Activated T-cell treated with anti-CD3 and anti-CD28 coated beads, Interleukin-2, amount 50 U/mL, for 4 hours (primary cell): Measurements from ENCODE around the gene ZNF862. TPM values are rescaled to one million over a fixed set of nuclear protein-coding genes. Genes with fewer than 3 reads are reported as not detected.
A peak's percentile ranks its signal among the peaks of the same experiment; 100 is the strongest.

ENCODE experiments used
- ATAC-seq, 2 donors: fragments of 200-7000 bp; cut with Tn5 transposase; one replicate each; pipeline ENCODE4 v1.10.0; 2021
- DNase-seq: peaks from one replicate; pipeline ENCODE4 v3.0.0-alpha.2; 2020
- H3K27me3 Mint-ChIP-seq: one replicate; pipeline ENCODE4 v1.8.0; 2021; ENCODE audit warnings: low read depth, mixed read lengths
- H3K36me3 Mint-ChIP-seq: one replicate; pipeline ENCODE4 v1.8.0; 2022; ENCODE audit warnings: mixed read lengths; ENCODE audit not compliant: insufficient read depth
- H3K4me1 Mint-ChIP-seq: one replicate; pipeline ENCODE4 v1.8.0; 2021; ENCODE audit warnings: low read depth, mixed read lengths
- H3K4me3 Mint-ChIP-seq: one replicate; pipeline ENCODE4 v1.8.0; 2021; ENCODE audit warnings: mild to moderate bottlenecking, moderate library complexity, mixed read lengths
- H3K9me3 Mint-ChIP-seq: one replicate; pipeline ENCODE4 v1.8.0; 2021; ENCODE audit warnings: mixed read lengths
- total RNA-seq, 3 donors: library from RNA; stranded (reverse); gene quantifications; one replicate each; pipeline ENCODE4 v1.2.1, GENCODE V29; 2021

ZNF862 gene
- total RNA-seq, 3 donors from 2014 or later, result 5.4 to 9.4 (median 7.4) TPM

DNA sequence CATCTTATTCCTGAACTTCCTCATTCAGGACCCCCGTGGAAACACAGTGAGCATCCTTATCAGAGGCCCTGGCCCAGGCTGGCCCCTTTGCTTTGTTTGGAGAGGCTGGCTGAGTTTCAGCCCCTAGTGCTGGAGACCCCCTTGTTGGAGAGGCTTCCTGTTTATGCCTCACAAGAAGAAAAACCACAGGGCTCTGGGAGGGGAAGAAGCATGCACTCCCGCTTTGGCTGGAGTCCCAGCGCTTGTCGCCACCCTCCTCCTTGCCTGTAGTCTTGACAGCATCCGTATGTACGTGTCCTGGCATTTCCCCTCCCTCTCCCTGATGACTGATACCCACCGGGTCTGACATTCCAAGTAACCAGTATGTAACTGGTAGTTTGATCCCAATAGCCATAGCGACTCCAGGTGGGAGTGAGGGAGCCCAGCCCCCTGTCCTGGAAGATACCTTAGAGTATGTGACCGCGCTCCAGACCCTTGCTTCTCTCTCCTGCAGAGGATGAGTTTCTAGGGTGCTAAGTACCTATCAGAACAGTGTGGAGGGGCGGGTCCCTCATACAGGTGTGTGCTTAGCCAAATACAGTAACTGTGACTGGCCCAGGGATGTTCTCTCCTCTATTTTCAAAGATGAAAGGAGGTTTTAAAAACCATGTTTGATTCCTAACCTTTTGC is 28.7 kb downstream of the ZNF862 start:
- Mint-ChIP-seq H3K4me1 (peaks cover 89% of the 10 kb centered on the region), H3K9me3 (no peaks in the 10 kb centered on the region), H3K4me3 (no peak overlapping the region), H3K27me3 (no peaks in the 10 kb centered on the region), H3K36me3 (peaks cover 7% of the 10 kb centered on the region)
- ATAC-seq (no peak), DNase-seq (no peak)

GRCh38 chr7:149867762-149868622 is 29.8 kb downstream of the ZNF862 start:
- Mint-ChIP-seq H3K4me3 (no peak overlapping the region), H3K4me1 (peaks cover 93% of the 10 kb centered on the region), H3K36me3 (peaks cover 3% of the 10 kb centered on the region), H3K27me3 (no peaks in the 10 kb centered on the region), H3K9me3 (no peaks in the 10 kb centered on the region)
- DNase-seq (no peak), ATAC-seq (no peak)

DNA sequence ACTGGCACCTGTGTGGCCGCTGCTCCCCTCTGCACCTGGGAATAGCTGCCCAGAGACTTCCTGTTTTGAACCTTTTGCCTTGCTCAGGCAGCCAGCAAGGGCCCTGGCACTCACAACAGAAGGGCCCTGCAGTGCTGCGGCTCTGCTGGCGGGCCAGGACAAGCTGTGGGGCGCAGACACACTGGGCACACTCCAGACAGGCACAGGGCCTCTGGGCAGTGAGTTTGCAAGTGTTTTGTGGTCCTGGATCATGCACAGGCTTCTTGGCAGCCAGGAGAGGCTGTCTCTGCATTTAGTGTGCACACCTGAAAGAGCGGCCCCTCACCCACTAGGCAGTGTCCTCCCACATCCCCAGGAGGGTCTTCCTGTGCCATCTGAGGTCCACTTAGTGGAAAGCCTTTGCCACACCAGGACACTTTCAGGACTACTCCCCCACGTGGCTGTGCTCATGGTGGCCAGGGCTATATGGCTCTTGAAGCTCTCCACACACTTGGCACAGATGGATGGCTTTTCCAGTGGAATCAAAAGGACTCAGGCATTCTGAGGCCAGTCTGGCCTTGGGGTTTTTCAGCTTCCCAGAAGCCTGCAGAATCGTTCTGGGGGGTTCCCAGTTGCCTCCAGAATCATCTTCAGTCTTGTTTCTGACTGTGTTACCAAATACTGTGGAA is 30.6 kb downstream of the ZNF862 start:
- H3K4me3 Mint-ChIP-seq, result no peak overlapping the region
- no peaks in the 10 kb centered on the region for H3K27me3 Mint-ChIP-seq
- no peaks in the 10 kb centered on the region for H3K9me3 Mint-ChIP-seq
- H3K4me1 Mint-ChIP-seq, result peaks cover 89% of the 10 kb centered on the region
- ATAC-seq, result no peak
- H3K36me3 Mint-ChIP-seq, result peaks cover 3% of the 10 kb centered on the region
- DNase-seq, result no peak

DNA sequence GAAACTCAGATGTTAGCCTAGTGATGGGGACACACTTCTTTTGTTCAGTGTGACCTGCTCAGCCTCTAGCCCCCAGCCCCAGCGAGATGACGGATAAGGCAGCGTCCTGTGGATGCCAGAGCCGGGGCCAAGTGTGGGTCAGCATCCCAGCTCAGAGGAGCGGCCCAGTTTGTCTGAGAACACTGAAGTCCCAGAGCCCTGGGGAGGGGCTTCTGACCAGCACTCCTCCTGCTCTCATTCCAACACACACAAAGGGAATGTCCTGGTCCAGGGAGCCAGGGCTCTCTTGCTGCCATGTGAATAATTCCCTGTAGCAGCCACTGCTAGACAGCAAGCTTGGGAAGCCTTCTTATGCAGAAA is 31.1 kb downstream of the ZNF862 start:
- ATAC-seq (no peak), DNase-seq (no peak)
- no peaks in the 10 kb centered on the region for H3K9me3 Mint-ChIP-seq
- H3K4me1 Mint-ChIP-seq, result peaks cover 85% of the 10 kb centered on the region
- no peak overlapping the region for H3K4me3 Mint-ChIP-seq
- H3K36me3 Mint-ChIP-seq, result peaks cover 3% of the 10 kb centered on the region
- H3K27me3 Mint-ChIP-seq, result no peaks in the 10 kb centered on the region

DNA sequence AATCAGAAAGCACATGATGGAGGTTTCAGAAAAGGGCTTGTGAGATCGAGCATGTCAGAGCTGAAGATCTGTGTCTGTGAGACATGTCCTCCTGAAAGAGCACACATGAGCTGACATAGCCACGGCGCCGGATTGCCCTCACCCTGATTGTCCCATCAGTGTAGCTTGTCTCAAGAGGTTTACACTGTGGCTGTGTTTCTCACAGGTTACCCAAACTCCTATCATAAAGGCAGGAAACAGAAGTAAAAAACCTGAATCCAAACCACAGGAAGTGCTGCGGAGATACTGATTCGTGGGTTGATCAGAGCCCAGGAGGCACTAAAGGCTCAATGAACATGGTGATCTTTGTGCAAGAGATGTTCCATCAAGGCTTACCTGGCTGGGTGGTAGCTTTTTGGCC is 31.7 kb downstream of the ZNF862 start:
- H3K36me3 Mint-ChIP-seq, result peaks cover 3% of the 10 kb centered on the region
- DNase-seq (no peak), ATAC-seq (peak; percentile 2 to 3)
- no peaks in the 10 kb centered on the region for H3K27me3 Mint-ChIP-seq
- peaks cover 86% of the 10 kb centered on the region for H3K4me1 Mint-ChIP-seq
- peak overlapping the region; percentile 47 for H3K4me3 Mint-ChIP-seq
- H3K9me3 Mint-ChIP-seq, result no peaks in the 10 kb centered on the region

- DNase-seq, result no peak
- Mint-ChIP-seq H3K27me3 (no peaks in the 10 kb centered on the region), H3K9me3 (no peaks in the 10 kb centered on the region), H3K4me1 (peaks cover 86% of the 10 kb centered on the region), H3K4me3 (peak overlapping the region; percentile 47), H3K36me3 (no peaks in the 10 kb centered on the region)
- ATAC-seq, result no peak
These were observed 32.1 kb downstream of the ZNF862 start for GRCh38 chr7:149870274-149870673.

DNA sequence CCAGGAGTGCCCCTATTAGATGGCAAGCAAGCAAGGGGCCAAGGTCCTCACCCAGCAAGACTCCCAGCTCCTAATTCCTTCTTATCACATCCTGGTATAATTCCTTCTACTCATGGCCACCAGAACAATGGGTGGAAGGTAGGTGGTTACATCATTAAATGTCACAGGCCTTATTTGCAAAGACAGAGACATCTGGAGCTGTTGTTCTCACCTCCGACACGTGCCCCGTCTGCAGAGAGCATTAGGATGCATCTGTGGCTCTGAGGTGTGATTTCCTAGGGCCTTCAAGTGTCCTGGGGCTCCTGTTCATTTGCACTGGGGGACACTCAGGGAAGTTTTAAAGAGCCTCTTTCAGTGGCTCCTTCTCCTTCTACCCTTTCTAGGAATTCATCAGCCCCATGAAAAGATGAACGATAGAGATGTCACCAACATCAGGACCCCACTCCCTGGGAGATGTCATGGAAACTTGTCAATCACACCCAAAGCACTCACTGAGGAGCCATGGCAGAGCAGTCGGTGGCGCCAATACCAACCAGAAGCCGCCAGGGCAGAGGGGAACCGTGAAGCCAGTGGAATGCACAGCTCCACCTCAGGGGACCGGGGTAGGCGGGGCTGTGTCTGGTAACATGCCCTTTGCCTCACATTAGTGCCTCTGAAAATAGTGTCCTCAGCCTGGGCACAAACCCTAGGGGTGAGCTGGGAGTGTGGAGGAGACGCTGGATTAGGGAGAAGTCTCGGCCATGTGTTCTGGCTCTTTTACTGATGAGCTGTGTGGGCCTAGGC is 32.7 kb downstream of the ZNF862 start:
- Mint-ChIP-seq H3K36me3 (no peaks in the 10 kb centered on the region), H3K4me3 (peak overlapping the region; percentile 37), H3K9me3 (no peaks in the 10 kb centered on the region), H3K27me3 (no peaks in the 10 kb centered on the region), H3K4me1 (peaks cover 86% of the 10 kb centered on the region)
- ATAC-seq (no peak), DNase-seq (no peak)

DNA sequence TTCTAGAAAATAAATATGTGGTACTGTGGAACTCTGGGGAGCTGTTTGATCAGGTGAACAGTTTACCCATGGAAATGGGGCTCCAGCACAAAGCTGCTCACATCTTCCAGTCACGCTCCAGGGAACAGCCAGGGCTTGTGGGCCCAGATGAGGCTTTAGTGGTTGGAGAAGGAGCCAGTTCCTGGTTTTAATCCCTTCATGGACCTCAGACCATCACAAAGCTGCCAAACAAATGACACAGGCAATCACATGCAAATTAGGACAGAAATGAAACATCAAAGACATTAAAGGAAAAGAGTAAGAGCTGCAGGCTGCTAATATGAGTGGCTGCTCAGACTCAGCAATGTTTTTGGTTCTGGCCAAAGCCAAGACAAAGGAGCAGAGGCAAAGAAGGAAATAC is 33.4 kb downstream of the ZNF862 start:
- peak in 1 of 2 donors; percentile 5 for ATAC-seq
- H3K9me3 Mint-ChIP-seq, result no peaks in the 10 kb centered on the region
- peaks cover 81% of the 10 kb centered on the region for H3K4me1 Mint-ChIP-seq
- no peak for DNase-seq
- no peaks in the 10 kb centered on the region for H3K27me3 Mint-ChIP-seq
- H3K4me3 Mint-ChIP-seq, result peak overlapping the region; percentile 37
- no peaks in the 10 kb centered on the region for H3K36me3 Mint-ChIP-seq

DNA sequence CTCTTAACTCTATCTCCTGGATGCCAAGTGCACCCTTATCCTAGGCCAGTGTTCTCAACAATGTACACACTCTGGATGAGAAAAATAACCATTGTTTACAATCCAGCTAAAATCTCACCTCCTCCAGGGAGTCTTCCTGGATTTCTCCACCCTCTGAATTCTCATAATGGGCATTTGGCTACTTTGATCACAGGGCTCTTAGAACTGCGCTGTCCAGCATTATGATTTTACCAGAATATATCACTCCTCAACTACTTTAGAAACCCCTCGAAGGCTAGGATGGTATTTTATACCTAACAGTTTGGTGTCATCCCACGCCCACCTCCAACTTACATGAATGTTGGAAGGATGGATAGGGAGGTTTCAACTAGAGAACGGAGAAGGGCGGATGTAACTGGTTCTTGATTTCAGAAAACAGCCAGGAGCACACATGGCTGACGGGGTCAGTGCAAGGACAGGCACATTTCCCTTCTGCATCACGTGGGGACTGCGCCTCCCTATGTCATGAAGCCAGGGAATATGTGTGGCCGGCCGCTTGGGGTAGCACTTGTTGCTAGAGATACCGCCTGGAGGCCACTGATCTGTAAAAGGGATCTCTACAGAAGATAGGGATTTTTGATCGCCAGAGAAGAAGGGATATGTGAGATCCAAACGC is 34.4 kb downstream of the ZNF862 start:
- Mint-ChIP-seq H3K4me1 (peaks cover 76% of the 10 kb centered on the region), H3K36me3 (no peaks in the 10 kb centered on the region), H3K4me3 (peak overlapping the region; percentile 87)

DNA sequence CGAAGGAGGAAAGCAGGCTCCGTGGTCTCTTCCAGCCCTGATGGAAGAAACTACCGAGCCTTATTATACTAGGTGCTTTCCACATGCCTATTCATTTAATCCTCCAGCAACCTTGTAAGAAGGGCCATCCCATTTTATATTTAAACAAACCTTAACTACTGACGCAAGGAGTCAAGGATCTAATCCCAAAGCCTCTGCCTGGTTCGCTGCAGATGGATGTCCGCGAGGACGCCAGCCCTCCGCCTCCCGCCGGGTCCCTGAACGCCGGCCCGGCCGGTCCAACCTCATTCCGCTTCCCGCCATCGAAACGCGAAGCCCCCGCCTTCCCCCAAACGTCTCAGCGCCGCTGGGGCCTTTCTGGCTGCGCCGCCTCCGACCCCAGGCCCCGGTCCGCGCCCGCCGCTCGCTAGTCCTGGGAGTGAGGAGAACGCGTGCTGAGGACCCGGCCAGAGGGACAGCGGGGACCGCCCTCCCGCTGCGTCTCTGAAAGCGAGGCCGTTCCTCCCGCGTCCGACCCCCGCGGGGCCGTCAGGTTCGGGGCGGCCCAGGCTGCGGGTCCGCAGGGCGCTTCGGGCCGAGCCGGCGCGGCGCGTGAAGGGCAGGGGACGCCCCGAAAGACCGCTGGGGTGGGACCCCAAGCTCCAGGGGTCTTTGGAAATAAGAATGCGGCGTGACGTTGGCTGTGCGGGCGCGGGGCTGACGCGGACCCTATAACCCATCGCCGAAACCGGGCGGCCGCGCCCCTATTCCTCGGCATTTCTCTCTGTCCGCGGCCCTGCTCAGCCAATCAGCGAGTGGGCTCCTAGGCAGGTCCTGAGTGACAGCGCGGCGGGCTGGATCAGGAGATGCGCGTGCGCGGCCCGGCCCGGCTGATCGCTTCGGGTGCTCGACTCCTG is 35.1 kb downstream of the ZNF862 start, which contains the start of gene ATP6V0E2:
Gene ATP6V0E2, plus strand, starts transcription at position 896 of the 896 bp plus-strand sequence. CDS start 97 bp downstream, outside the sequence.
- Mint-ChIP-seq H3K4me1 (peaks cover 74% of the 10 kb centered on the region), H3K36me3 (peaks cover 2% of the 10 kb centered on the region), H3K27me3 (no peaks in the 10 kb centered on the region), H3K9me3 (no peaks in the 10 kb centered on the region), H3K4me3 (peak within 1 kb of the TSS; percentile 87)
- DNase-seq, result peak; percentile 87
- peak; percentile 88 to 92 for ATAC-seq

More for the DNA sequence above, 34.4 kb downstream of the ZNF862 start:
- H3K9me3 Mint-ChIP-seq, result no peaks in the 10 kb centered on the region
- no peak for DNase-seq
- no peak for ATAC-seq
- H3K27me3 Mint-ChIP-seq, result no peaks in the 10 kb centered on the region

DNA sequence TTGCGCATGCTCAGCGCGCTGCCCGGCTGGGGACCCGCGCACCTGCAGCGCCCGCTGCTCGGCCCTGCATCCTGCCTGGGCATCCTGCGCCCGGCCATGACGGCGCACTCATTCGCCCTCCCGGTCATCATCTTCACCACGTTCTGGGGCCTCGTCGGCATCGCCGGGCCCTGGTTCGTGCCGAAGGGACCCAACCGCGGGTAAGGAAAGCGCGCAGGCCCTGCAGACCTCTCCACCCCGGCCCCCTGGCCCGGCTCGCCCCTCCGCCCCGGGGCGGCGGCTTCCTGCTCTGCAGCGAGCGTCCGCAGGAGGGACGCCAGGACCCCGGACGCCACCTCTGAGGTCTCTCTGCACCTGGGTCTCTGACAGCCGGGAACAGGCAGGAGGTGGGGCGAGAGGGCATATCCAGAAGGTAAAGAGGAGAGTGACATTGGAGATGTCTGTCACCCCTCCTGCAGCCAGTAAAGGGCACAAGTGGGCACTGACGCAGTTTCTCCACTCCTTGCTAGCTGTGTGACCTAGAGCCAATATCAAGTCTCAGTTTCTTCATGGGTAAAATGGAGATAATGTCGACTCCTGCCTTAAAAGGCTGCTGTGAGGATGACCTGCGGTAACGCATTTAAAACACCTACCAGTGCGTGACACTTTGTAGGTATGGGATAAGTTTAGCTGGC is 35.9 kb downstream of the ZNF862 start:
- DNase-seq (no peak), ATAC-seq (peak; percentile 31 to 32)
- Mint-ChIP-seq H3K9me3 (no peaks in the 10 kb centered on the region), H3K36me3 (peaks cover 2% of the 10 kb centered on the region), H3K27me3 (no peaks in the 10 kb centered on the region), H3K4me1 (peaks cover 66% of the 10 kb centered on the region), H3K4me3 (peak overlapping the region; percentile 87)

- Mint-ChIP-seq H3K4me1 (peaks cover 62% of the 10 kb centered on the region), H3K36me3 (peaks cover 2% of the 10 kb centered on the region), H3K4me3 (peak overlapping the region; percentile 87), H3K27me3 (no peaks in the 10 kb centered on the region), H3K9me3 (no peaks in the 10 kb centered on the region)
- ATAC-seq (no peak), DNase-seq (no peak)
These were observed 36.5 kb downstream of the ZNF862 start for GRCh38 chr7:149874644-149875028.
